Heart left ventricle (tissue), 13 donors: Measurements from ENCODE around the gene MIS18A.

Experiments used
- CTCF ChIP-seq, 12 donors: fragments of 200-600 bp; sonication (generic) in 4 of 12; IDR thresholded peaks; one replicate each; pipeline versions ENCODE4 v1.5.0 to v1.8.0; 2018 to 2022; ENCODE audit warnings: antibody characterized with exemption in 12 of 12, mild to moderate bottlenecking in 5 of 12
- POLR2A ChIP-seq, 2 donors: fragments of 450-650 bp; IDR thresholded peaks; one replicate each; pipeline ENCODE4 v1.6.1; 2017; ENCODE audit warnings: antibody characterized with exemption in 2 of 2, mild to moderate bottlenecking in 2 of 2, moderate library complexity in 2 of 2
- donor health status: ischemic (EF 13 %, LVEDD 7.1; RV severe dilation, severe dysfunction).
- donor health status: DM: no; HTN: yes; CAD: no.
- donor health status: DM: no; HTN: no; CAD: no.
- donor health status: ischemic (EF 25% LVEDD 6.9; RV normal size, moderate dysfunction).
- donor health status: ischemic (EF 25% LVEDD 5.7; RV mildly dilated, moderate dysfunction).
- donor health status: ischemic (EF 35%, LVEDD 5.7; RV mildly dilated, moderate dysfunction).
- donor health status: nonischemic (EF 11% LVEDD 7.7; RV severe dilation, severe dysfunction).
- donor health status: DM: yes; HTN: yes; CAD: no.
- donor health status: PGD.
- donor health status: ischemic (EF 29% LVEDD 5.4; RV normal size, mild dysfunction).
- donor health status: nonischemic (EF 23%, LVEDD 6.1; RV moderate dilation, normal function).

DNA sequence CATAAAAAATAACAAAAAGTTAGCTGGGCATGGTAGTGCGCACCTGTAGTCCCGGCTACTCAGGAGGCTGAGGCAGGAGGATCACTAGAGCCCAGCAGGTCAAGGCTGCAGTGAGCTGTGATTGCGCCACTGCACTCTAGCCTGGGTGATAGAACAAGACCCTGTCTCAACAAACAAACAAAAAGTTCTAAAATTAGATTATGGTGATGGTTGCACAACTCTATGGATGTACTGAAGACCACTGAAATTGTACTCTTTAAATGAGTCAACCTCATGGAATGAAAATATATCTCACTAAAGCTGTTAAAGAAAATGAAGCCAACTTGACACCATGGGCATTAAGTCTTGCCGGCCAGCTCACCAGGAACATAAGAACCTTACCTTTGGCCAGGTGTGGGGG, 28.9 kb upstream of the MIS18A start:
- TF ChIP-seq CTCF (IDR thresholded peaks at IDR 0.05) (no peak), POLR2A (IDR thresholded peaks at IDR 0.05) (no peak)
